H1 (cell line): ENCODE measurements around the gene MYH9. TPM values are rescaled to one million over a fixed set of nuclear protein-coding genes. Genes with fewer than 3 reads are reported as not detected.
A peak's percentile ranks its signal among the peaks of the same experiment; 100 is the strongest.

Experiments used
- CTCF ChIA-PET: fragments of 300-600 bp; sonication (Branson Sonifier 250); formaldehyde crosslinking; loops from one replicate; lab custom pipeline; 2021; ENCODE audit not compliant: partially characterized antibody; lab: Charles Lee
- POLR2A ChIA-PET: fragments of 300-600 bp; sonication (Branson Sonifier 250); formaldehyde crosslinking; loops from one replicate; lab custom pipeline; 2021; ENCODE audit warnings: inconsistent platforms; ENCODE audit not compliant: partially characterized antibody; lab: Charles Lee
- DNase-seq, 2 experiments: peaks; one replicate each; pipeline versions ENCODE4 v3.0.0 to v3.0.0-alpha.2; 2010 to 2022; ENCODE audit warnings: low spot score in 2 of 2, low read depth in 1 of 2, mixed read lengths in 1 of 2
- FAIRE-seq: peaks from 2 replicates; lab custom pipeline; 2011; peaks lifted over from hg19 to GRCh38; lab: Jason Lieb, UNC
- H2AFZ ChIP-seq: 2 replicates; pipeline ENCODE4 v1.8.1; 2012; ENCODE audit warnings: low read length, inconsistent platforms
- H2AK5ac ChIP-seq: 2 replicates; pipeline ENCODE4 v1.6.1; 2013; ENCODE audit warnings: low read depth, low read length
- H2BK120ac ChIP-seq: replicated peaks from 2 replicates; pipeline ENCODE3; 2013; ENCODE audit warnings: low read depth, low read length, inconsistent platforms
- H2BK12ac ChIP-seq: 2 replicates; pipeline ENCODE4 v1.6.1; 2013; ENCODE audit warnings: low read depth, low read length
- H2BK15ac ChIP-seq: 2 replicates; pipeline ENCODE4 v1.6.1; 2013; ENCODE audit warnings: low read length
- H2BK20ac ChIP-seq: 2 replicates; pipeline ENCODE4 v1.6.1; 2013; ENCODE audit warnings: low read length
- H2BK5ac ChIP-seq: 2 replicates; pipeline ENCODE4 v1.6.1; 2013; ENCODE audit warnings: low read depth, low read length
- H3K14ac ChIP-seq: 2 replicates; pipeline ENCODE4 v1.6.1; 2013; ENCODE audit warnings: inconsistent platforms; ENCODE audit not compliant: insufficient read length
- H3K18ac ChIP-seq: 2 replicates; pipeline ENCODE4 v1.6.1; 2013; ENCODE audit warnings: low read length; ENCODE audit errors: extremely low read depth
- H3K23ac ChIP-seq: 2 replicates; pipeline ENCODE4 v1.6.1; 2013; ENCODE audit warnings: inconsistent platforms; ENCODE audit not compliant: insufficient read length
- H3K23me2 ChIP-seq: 2 replicates; pipeline ENCODE4 v1.6.1; 2013; ENCODE audit warnings: low read depth, low read length
- H3K27ac ChIP-seq: 2 replicates; pipeline ENCODE4 v1.6.1; 2011; ENCODE audit warnings: low read depth, low read length, inconsistent platforms
- H3K27me3 ChIP-seq, 4 experiments: replicated peaks in 1 of 4; 1 replicate in 1 of 4; 2 replicates in 3 of 4; pipeline versions ENCODE4 v1.6.1 to v1.8.1; 2011 to 2013; ENCODE audit warnings: low read length in 3 of 4, mild to moderate bottlenecking in 3 of 4, inconsistent platforms in 2 of 4, mixed read lengths in 2 of 4, moderate library complexity in 1 of 4; ENCODE audit not compliant: control insufficient read depth in 3 of 4, insufficient read depth in 3 of 4; ENCODE audit errors: extremely low read depth in 1 of 4
- H3K36me3 ChIP-seq, 4 experiments: 2 replicates each; pipeline versions ENCODE4 v1.6.1 to v1.8.1; 2011 to 2013; ENCODE audit warnings: mild to moderate bottlenecking in 4 of 4, low read length in 3 of 4, moderate library complexity in 2 of 4, control low read depth in 1 of 4, inconsistent platforms in 1 of 4; ENCODE audit not compliant: insufficient read depth in 4 of 4, control insufficient read depth in 2 of 4
- H3K4ac ChIP-seq: replicated peaks from 2 replicates; pipeline ENCODE3; 2013; ENCODE audit warnings: low read length, low read depth, mixed read lengths, inconsistent platforms; ENCODE audit not compliant: insufficient read length
- H3K4me1 ChIP-seq, 4 experiments: replicated peaks in 1 of 4; 1 replicate in 1 of 4; 2 replicates in 3 of 4; pipeline versions ENCODE4 v1.6.1 to v1.8.1; 2011 to 2013; ENCODE audit warnings: low read length in 3 of 4, inconsistent platforms in 2 of 4, mixed read lengths in 1 of 4; ENCODE audit not compliant: insufficient read depth in 4 of 4, control insufficient read depth in 3 of 4
- H3K4me2 ChIP-seq, 2 experiments: 2 replicates each; pipeline versions ENCODE4 v1.6.1 to v1.8.1; 2011 to 2013; ENCODE audit warnings: low read depth in 2 of 2, low read length in 2 of 2, control low read depth in 1 of 2, inconsistent platforms in 1 of 2, mild to moderate bottlenecking in 1 of 2; ENCODE audit not compliant: insufficient read depth in 1 of 2
- H3K4me3 ChIP-seq, 4 experiments: fragments of 200-600, 300-600 bp in 1 of 4; sonication (generic), shearing (Covaris generic), sonication (Bioruptor Twin) in 1 of 4; 2 replicates each; pipeline versions ENCODE4 v1.5.1 to v1.8.1; 2011 to 2016; ENCODE audit warnings: low read length in 4 of 4, low read depth in 3 of 4, control low read depth in 2 of 4, inconsistent platforms in 2 of 4, mild to moderate bottlenecking in 2 of 4, mixed read lengths in 1 of 4, moderate library complexity in 1 of 4; ENCODE audit not compliant: insufficient read depth in 2 of 4; ENCODE audit errors: extremely low read depth in 1 of 4
- H3K56ac ChIP-seq: replicated peaks from 2 replicates; pipeline ENCODE3; 2013; ENCODE audit warnings: low read depth, mild to moderate bottlenecking, mixed read lengths, low read length, inconsistent platforms; ENCODE audit not compliant: insufficient read length
- H3K79me1 ChIP-seq: 2 replicates; pipeline ENCODE4 v1.6.1; 2013; ENCODE audit warnings: low read depth, low read length, control low read depth
- H3K79me2 ChIP-seq, 2 experiments: 2 replicates each; pipeline versions ENCODE4 v1.6.1 to v1.8.1; 2012 to 2013; ENCODE audit warnings: low read length in 2 of 2, mild to moderate bottlenecking in 2 of 2, inconsistent platforms in 1 of 2; ENCODE audit not compliant: insufficient read depth in 2 of 2, control insufficient read depth in 1 of 2
- H3K9ac ChIP-seq, 4 experiments: replicated peaks in 1 of 4; 1 replicate in 1 of 4; 2 replicates in 3 of 4; pipeline versions ENCODE4 v1.6.1 to v1.8.1; 2011 to 2013; ENCODE audit warnings: low read depth in 3 of 4, low read length in 3 of 4, control low read depth in 2 of 4, mild to moderate bottlenecking in 2 of 4, moderate library complexity in 2 of 4, inconsistent platforms in 1 of 4; ENCODE audit errors: extremely low read depth in 1 of 4
- H3K9me3 ChIP-seq, 2 experiments: 2 replicates each; pipeline versions ENCODE4 v1.6.1 to v1.8.1; 2012 to 2013; ENCODE audit warnings: mild to moderate bottlenecking in 2 of 2, moderate library complexity in 2 of 2, control low read depth in 1 of 2, inconsistent platforms in 1 of 2, low read depth in 1 of 2, low read length in 1 of 2, mixed read lengths in 1 of 2; ENCODE audit not compliant: insufficient read depth in 2 of 2
- H4K20me1 ChIP-seq, 2 experiments: replicated peaks in 1 of 2; 2 replicates each; pipeline versions ENCODE3 to v1.8.1; 2011 to 2013; ENCODE audit warnings: inconsistent platforms in 2 of 2, low read length in 2 of 2, mild to moderate bottlenecking in 1 of 2; ENCODE audit not compliant: insufficient read depth in 2 of 2, control insufficient read depth in 1 of 2
- H4K5ac ChIP-seq: 2 replicates; pipeline ENCODE4 v1.6.1; 2013; ENCODE audit warnings: low read length, low read depth, mixed read lengths, inconsistent platforms; ENCODE audit not compliant: insufficient read length
- H4K8ac ChIP-seq: 2 replicates; pipeline ENCODE4 v1.8.0; 2013; ENCODE audit warnings: mild to moderate bottlenecking, moderate library complexity, low read length, inconsistent platforms; ENCODE audit not compliant: insufficient read depth; ENCODE audit errors: extremely low read depth
- H4K91ac ChIP-seq: replicated peaks from 2 replicates; pipeline ENCODE3; 2013; ENCODE audit warnings: low read length, mixed read lengths, inconsistent platforms; ENCODE audit not compliant: insufficient read length
- CHD1 ChIP-seq: IDR thresholded peaks from 2 replicates; pipeline ENCODE4 v1.6.1; 2012; ENCODE audit warnings: low read depth, low read length, improper control_type of control experiment
- CHD2 ChIP-seq: IDR thresholded peaks from 2 replicates; pipeline ENCODE4 v1.6.1; 2012; ENCODE audit warnings: low read length, improper control_type of control experiment
- EGR1 ChIP-seq: IDR thresholded peaks from 2 replicates; pipeline ENCODE4 v1.6.1; 2011; ENCODE audit warnings: low read depth, low read length, borderline replicate concordance
- FOSL1 ChIP-seq: IDR thresholded peaks from 2 replicates; pipeline ENCODE4 v1.6.1; 2011; ENCODE audit warnings: mild to moderate bottlenecking, low read depth, low read length, moderate library complexity; ENCODE audit not compliant: insufficient read depth
- SRF ChIP-seq: IDR thresholded peaks from 2 replicates; pipeline ENCODE4 v1.6.1; 2011; ENCODE audit warnings: mild to moderate bottlenecking, low read depth, low read length, moderate library complexity
- TAF1 ChIP-seq: IDR thresholded peaks from 2 replicates; pipeline ENCODE4 v1.6.1; 2011; ENCODE audit warnings: mild to moderate bottlenecking, low read depth, low read length
- TBP ChIP-seq: IDR thresholded peaks from 2 replicates; pipeline ENCODE4 v1.6.1; 2011; ENCODE audit warnings: low read depth, low read length, improper control_type of control experiment
- TEAD4 ChIP-seq: IDR thresholded peaks from 2 replicates; pipeline ENCODE4 v1.6.1; 2012; ENCODE audit warnings: low read depth, low read length, inconsistent platforms, mixed read lengths
- WGBS, 2 experiments: shearing (Covaris generic) in 1 of 2; methylation state at CpG; one replicate each; pipeline versions ENCODE4 v1.1.6 to v1.1.7; 2013 to 2015; ENCODE audit warnings: low lambda C conversion rate in 2 of 2, mixed read lengths in 2 of 2, inconsistent platforms in 1 of 2, low coverage in 1 of 2, missing lambda C conversion rate in 1 of 2; ENCODE audit not compliant: insufficient replicate concordance in 2 of 2, insufficient coverage in 1 of 2, insufficient read length in 1 of 2; ENCODE audit errors: extremely low coverage in 1 of 2, missing lambda C conversion rate in 1 of 2; 5-methylcytosine and 5-hydroxymethylcytosine counted together
- polyA plus RNA-seq, 7 experiments: library from polyadenylated mRNA; depleted of rRNA in 3 of 7; stranded (reverse) in 5 of 7; unstranded in 2 of 7; fragments of >200 nt in 5 of 7; fragments of 200-250 nt in 2 of 7; gene quantifications; 1 replicate in 5 of 7; 2 replicates in 1 of 7; 4 replicates in 1 of 7; pipeline versions ENCODE4 v1.2.1 to v1.2.3, GENCODE V29; 2011 to 2013; ENCODE audit warnings: missing spikeins in 2 of 7, mixed read lengths in 2 of 7
- total RNA-seq: library from RNA; stranded (reverse); fragmentation: NEBNext Ultra II Directional; extraction: Animal tissue kit (Norgen Biotek cat#: 25700); gene quantifications from 2 replicates; pipeline ENCODE4 v1.2.1, GENCODE V29; 2021
- TF ChIP-seq, protein P1 (sequence below): IDR thresholded peaks from 2 replicates; pipeline ENCODE4 v1.6.1; 2012; ENCODE audit warnings: low read length, inconsistent platforms
- TF ChIP-seq, protein P2 (sequence below): IDR thresholded peaks from 2 replicates; pipeline ENCODE4 v1.6.1; 2012; ENCODE audit warnings: inconsistent platforms

MYH9 gene
- total and polyA plus RNA-seq, 2 of the 8 experiments (the other 6 are each of a cell fraction or from before 2014, with no cell fraction given): 24.9 to 322 TPM

DNA sequence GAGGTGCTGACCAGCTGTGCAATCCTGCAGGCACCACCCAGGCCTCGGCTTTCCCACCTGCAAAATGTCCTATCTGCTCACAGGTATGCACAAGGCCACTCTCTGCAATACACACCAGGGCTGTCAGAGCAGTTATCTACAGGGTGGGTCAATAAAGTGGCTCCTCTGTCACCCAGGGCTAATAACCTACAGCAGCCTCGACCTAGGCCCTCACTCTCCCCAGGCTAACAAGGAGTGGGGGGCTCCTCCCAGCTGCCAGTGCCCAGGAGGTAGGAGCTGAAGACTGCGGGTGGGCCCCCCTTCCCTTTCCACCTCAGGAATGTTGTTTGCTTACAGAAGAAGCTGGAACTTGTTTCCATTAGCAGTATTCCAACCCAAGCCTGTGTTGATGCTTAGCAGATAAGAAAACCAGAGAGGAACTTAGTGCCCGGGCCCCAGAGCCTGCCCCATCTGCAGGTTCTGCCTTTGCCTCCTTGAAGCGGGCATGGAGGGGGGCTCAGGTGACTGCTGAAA lies 26.8 kb downstream of the MYH9 start:
- CTCF ChIA-PET: interaction anchor here (1.2 kb wide), 2 partner anchors 60 to 110 kb away, joined by 3 to 7 read pairs; no protein-coding TSS in a partner anchor
- peak overlapping the region; percentile 9 to 54; a peak in 3 of 4 replicates for H3K4me2 ChIP-seq
- no peaks in the 10 kb centered on the region for H3K23me2 ChIP-seq
- peak overlapping the region; percentile 92 for H3K4ac ChIP-seq
- peaks cover 33% of the 10 kb centered on the region for H3K79me1 ChIP-seq
- no peak for DNase-seq
- TF ChIP-seq SRF (no peak), FOSL1 (no peak), TEAD4 (0 out of 2 replicates have a peak, but pooled peaks have one; percentile 8), EGR1 (no peak), TAF1 (0 out of 2 replicates have a peak, but pooled peaks have one; percentile 11), CHD2 (no peak), CHD1 (no peak), TBP (no peak)
- TF ChIP-seq, protein P1, sequence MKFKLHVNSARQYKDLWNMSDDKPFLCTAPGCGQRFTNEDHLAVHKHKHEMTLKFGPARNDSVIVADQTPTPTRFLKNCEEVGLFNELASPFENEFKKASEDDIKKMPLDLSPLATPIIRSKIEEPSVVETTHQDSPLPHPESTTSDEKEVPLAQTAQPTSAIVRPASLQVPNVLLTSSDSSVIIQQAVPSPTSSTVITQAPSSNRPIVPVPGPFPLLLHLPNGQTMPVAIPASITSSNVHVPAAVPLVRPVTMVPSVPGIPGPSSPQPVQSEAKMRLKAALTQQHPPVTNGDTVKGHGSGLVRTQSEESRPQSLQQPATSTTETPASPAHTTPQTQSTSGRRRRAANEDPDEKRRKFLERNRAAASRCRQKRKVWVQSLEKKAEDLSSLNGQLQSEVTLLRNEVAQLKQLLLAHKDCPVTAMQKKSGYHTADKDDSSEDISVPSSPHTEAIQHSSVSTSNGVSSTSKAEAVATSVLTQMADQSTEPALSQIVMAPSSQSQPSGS: no peak
- TF ChIP-seq, protein P2, sequence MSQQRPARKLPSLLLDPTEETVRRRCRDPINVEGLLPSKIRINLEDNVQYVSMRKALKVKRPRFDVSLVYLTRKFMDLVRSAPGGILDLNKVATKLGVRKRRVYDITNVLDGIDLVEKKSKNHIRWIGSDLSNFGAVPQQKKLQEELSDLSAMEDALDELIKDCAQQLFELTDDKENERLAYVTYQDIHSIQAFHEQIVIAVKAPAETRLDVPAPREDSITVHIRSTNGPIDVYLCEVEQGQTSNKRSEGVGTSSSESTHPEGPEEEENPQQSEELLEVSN: no peak
- H3K9me3 ChIP-seq: no peaks in the 10 kb centered on the region
- POLR2A ChIA-PET: interaction anchor here (0.6 to 16.5 kb wide), 6 partner anchors 9 to 110 kb away, joined by 3 to 263 read pairs (median 10); partner anchors contain the start of gene MYH9
- peak overlapping the region; percentile 12 for H4K5ac ChIP-seq
- no peak overlapping the region for H3K4me3 ChIP-seq
- H2AFZ ChIP-seq: no peak overlapping the region
- peak overlapping the region in 1 of 4 experiments; percentile 16; a peak in 2 of 7 replicates for H3K9ac ChIP-seq
- peak overlapping the region; percentile 85 for H2BK12ac ChIP-seq
- peaks cover 20 to 52% (median 43%) of the 10 kb centered on the region in 4 experiments for H3K4me1 ChIP-seq
- no peak overlapping the region for H3K56ac ChIP-seq
- H4K20me1 ChIP-seq: peaks cover 2 to 32% of the 10 kb centered on the region in 2 experiments
- peaks cover 37 to 95% of the 10 kb centered on the region in 2 experiments for H3K79me2 ChIP-seq
- peak overlapping the region; percentile 75; the same call in 1 of the 2 replicates for H2BK20ac ChIP-seq
- peak overlapping the region; percentile 78; the same call in 1 of the 2 replicates for H3K18ac ChIP-seq
- H4K8ac ChIP-seq: no peak overlapping the region; the same call in 1 of the 2 replicates
- H2AK5ac ChIP-seq: 0 out of 2 replicates have a peak overlapping the region, but pooled peaks have one; percentile 56
- WGBS, 2 experiments: 66% methylated on average over 5 of the region's 5 CpGs; no CpG with 5 or more reads in 1 of the 2 experiments
- H3K14ac ChIP-seq: no peak overlapping the region
- H3K36me3 ChIP-seq: no peaks in the 10 kb centered on the region; a peak in 1 of 8 replicates
- FAIRE-seq: no peak
- H4K91ac ChIP-seq: peak overlapping the region; percentile 87
- no peak overlapping the region for H2BK120ac ChIP-seq
- H3K23ac ChIP-seq: no peak overlapping the region
- no peaks in the 10 kb centered on the region for H3K27me3 ChIP-seq
- H3K27ac ChIP-seq: peak overlapping the region; percentile 71
- H2BK15ac ChIP-seq: no peak overlapping the region
- H2BK5ac ChIP-seq: peak overlapping the region; percentile 94
